ENCODE results near the gene NMNAT2.

Gene NMNAT2

DNA sequence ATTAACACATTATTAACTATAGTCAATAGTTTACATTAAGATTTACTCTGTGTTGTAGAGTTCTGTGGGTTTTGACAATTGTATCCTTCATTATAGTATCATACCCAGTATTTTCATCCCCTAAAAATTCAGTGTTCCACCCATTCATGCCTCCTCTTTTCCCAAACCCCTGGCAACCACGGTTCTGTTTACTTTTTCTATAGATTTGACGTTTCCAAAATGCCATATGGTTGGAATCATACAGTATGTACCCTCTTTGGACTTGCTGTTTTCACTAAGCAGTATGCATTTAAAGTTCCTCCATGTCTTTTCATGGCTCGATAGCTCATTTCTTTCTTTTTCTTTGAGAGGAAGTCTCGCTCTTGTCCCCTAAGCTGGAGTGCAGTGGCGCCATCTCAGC is 122.7 kb downstream of the NMNAT2 start:
- TF ChIP-seq GLIS3 (CRISPR knock-in tag; IDR thresholded peaks at IDR 0.05) (no peak), BACH2 (CRISPR knock-in tag; IDR thresholded peaks at IDR 0.05; ENCODE audit: borderline replicate concordance) (no peak), TOX (CRISPR knock-in tag; IDR thresholded peaks at IDR 0.05; ENCODE audit: borderline replicate concordance) (no peak), TCF4 (CRISPR knock-in tag; IDR thresholded peaks at IDR 0.05; ENCODE audit: borderline replicate concordance) (no peak), ZFP30 (CRISPR knock-in tag; IDR thresholded peaks at IDR 0.05) (no peak), ARNTL (CRISPR knock-in tag; IDR thresholded peaks at IDR 0.05; ENCODE audit: borderline replicate concordance, low read depth) (no peak), PPARA (CRISPR knock-in tag; IDR thresholded peaks at IDR 0.05; ENCODE audit: borderline replicate concordance) (no peak), ZFP3 (CRISPR knock-in tag; IDR thresholded peaks at IDR 0.05) (no peak), ISL1 (CRISPR knock-in tag; IDR thresholded peaks at IDR 0.05) (no peak)
- TF ChIP-seq, protein P1, sequence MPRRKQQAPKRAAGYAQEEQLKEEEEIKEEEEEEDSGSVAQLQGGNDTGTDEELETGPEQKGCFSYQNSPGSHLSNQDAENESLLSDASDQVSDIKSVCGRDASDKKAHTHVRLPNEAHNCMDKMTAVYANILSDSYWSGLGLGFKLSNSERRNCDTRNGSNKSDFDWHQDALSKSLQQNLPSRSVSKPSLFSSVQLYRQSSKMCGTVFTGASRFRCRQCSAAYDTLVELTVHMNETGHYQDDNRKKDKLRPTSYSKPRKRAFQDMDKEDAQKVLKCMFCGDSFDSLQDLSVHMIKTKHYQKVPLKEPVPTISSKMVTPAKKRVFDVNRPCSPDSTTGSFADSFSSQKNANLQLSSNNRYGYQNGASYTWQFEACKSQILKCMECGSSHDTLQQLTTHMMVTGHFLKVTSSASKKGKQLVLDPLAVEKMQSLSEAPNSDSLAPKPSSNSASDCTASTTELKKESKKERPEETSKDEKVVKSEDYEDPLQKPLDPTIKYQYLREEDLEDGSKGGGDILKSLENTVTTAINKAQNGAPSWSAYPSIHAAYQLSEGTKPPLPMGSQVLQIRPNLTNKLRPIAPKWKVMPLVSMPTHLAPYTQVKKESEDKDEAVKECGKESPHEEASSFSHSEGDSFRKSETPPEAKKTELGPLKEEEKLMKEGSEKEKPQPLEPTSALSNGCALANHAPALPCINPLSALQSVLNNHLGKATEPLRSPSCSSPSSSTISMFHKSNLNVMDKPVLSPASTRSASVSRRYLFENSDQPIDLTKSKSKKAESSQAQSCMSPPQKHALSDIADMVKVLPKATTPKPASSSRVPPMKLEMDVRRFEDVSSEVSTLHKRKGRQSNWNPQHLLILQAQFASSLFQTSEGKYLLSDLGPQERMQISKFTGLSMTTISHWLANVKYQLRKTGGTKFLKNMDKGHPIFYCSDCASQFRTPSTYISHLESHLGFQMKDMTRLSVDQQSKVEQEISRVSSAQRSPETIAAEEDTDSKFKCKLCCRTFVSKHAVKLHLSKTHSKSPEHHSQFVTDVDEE (CRISPR knock-in tag; IDR thresholded peaks at IDR 0.05), result no peak
- TF ChIP-seq, protein P2, sequence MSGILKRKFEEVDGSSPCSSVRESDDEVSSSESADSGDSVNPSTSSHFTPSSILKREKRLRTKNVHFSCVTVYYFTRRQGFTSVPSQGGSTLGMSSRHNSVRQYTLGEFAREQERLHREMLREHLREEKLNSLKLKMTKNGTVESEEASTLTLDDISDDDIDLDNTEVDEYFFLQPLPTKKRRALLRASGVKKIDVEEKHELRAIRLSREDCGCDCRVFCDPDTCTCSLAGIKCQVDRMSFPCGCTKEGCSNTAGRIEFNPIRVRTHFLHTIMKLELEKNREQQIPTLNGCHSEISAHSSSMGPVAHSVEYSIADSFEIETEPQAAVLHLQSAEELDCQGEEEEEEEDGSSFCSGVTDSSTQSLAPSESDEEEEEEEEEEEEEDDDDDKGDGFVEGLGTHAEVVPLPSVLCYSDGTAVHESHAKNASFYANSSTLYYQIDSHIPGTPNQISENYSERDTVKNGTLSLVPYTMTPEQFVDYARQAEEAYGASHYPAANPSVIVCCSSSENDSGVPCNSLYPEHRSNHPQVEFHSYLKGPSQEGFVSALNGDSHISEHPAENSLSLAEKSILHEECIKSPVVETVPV (CRISPR knock-in tag; IDR thresholded peaks at IDR 0.05), result no peak
- TF ChIP-seq, protein P3, sequence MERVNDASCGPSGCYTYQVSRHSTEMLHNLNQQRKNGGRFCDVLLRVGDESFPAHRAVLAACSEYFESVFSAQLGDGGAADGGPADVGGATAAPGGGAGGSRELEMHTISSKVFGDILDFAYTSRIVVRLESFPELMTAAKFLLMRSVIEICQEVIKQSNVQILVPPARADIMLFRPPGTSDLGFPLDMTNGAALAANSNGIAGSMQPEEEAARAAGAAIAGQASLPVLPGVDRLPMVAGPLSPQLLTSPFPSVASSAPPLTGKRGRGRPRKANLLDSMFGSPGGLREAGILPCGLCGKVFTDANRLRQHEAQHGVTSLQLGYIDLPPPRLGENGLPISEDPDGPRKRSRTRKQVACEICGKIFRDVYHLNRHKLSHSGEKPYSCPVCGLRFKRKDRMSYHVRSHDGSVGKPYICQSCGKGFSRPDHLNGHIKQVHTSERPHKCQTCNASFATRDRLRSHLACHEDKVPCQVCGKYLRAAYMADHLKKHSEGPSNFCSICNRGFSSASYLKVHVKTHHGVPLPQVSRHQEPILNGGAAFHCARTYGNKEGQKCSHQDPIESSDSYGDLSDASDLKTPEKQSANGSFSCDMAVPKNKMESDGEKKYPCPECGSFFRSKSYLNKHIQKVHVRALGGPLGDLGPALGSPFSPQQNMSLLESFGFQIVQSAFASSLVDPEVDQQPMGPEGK (CRISPR knock-in tag; IDR thresholded peaks at IDR 0.05; ENCODE audit: borderline replicate concordance), result no peak
- TF ChIP-seq, protein P4, sequence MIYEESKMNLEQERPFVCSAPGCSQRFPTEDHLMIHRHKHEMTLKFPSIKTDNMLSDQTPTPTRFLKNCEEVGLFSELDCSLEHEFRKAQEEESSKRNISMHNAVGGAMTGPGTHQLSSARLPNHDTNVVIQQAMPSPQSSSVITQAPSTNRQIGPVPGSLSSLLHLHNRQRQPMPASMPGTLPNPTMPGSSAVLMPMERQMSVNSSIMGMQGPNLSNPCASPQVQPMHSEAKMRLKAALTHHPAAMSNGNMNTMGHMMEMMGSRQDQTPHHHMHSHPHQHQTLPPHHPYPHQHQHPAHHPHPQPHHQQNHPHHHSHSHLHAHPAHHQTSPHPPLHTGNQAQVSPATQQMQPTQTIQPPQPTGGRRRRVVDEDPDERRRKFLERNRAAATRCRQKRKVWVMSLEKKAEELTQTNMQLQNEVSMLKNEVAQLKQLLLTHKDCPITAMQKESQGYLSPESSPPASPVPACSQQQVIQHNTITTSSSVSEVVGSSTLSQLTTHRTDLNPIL (CRISPR knock-in tag; IDR thresholded peaks at IDR 0.05; ENCODE audit: low read depth), result no peak
- no peak for ATAC-seq

DNA sequence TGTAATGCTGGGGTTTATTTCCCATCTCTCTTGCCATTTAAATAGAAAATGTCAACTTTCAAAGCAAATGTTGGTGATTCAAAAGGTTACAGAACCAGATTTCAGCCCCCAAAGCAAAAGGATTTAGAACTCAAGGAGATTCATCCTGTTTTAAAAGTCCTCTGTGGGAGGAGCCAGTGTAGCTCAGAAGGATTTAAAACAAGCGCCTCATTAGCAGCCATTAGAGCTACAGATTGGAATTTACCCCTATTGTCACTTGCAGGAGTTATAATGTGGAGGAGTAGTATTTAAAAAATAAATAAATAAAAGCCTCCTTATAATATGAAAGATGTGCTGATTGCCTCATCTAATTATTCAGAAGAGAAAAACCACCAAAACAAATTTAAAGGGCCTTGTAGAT is 124.3 kb downstream of the NMNAT2 start:
- TF ChIP-seq ISL1 (CRISPR knock-in tag; IDR thresholded peaks at IDR 0.05), result no peak
- no peak for TF ChIP-seq CSDC2 (CRISPR knock-in tag; IDR thresholded peaks at IDR 0.05)
- TF ChIP-seq, protein P3 (CRISPR knock-in tag; IDR thresholded peaks at IDR 0.05; ENCODE audit: borderline replicate concordance), result no peak
- TF ChIP-seq ESRRG (CRISPR knock-in tag; IDR thresholded peaks at IDR 0.05), result no peak
- TF ChIP-seq ZC3H10 (CRISPR knock-in tag; IDR thresholded peaks at IDR 0.05), result no peak
- TF ChIP-seq, protein P1 (CRISPR knock-in tag; IDR thresholded peaks at IDR 0.05), result no peak
- TF ChIP-seq, protein P5, sequence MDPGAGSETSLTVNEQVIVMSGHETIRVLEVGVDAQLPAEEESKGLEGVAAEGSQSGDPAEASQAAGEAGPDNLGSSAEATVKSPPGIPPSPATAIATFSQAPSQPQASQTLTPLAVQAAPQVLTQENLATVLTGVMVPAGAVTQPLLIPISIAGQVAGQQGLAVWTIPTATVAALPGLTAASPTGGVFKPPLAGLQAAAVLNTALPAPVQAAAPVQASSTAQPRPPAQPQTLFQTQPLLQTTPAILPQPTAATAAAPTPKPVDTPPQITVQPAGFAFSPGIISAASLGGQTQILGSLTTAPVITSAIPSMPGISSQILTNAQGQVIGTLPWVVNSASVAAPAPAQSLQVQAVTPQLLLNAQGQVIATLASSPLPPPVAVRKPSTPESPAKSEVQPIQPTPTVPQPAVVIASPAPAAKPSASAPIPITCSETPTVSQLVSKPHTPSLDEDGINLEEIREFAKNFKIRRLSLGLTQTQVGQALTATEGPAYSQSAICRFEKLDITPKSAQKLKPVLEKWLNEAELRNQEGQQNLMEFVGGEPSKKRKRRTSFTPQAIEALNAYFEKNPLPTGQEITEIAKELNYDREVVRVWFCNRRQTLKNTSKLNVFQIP (CRISPR knock-in tag; IDR thresholded peaks at IDR 0.05; ENCODE audit: borderline replicate concordance, low read depth), result no peak
- ATAC-seq, result no peak

Data from SK-N-SH treated with all-trans-retinoic acid at 6 μM for 48 hours (cell line).